Activated naive CD8-positive, alpha-beta T cell treated with anti-CD3 and anti-CD28 coated beads for 36 hours (primary cell): ENCODE measurements around the gene UQCR10. TPM values are rescaled to one million over a fixed set of nuclear protein-coding genes. Genes with fewer than 3 reads are reported as not detected.

Experiments
- DNase-seq: peaks from one replicate; pipeline ENCODE4 v3.0.0; 2021
- H3K27ac Mint-ChIP-seq: one replicate; pipeline ENCODE4 v1.8.0; 2022; ENCODE audit warnings: mild to moderate bottlenecking, moderate library complexity, mixed read lengths
- H3K27me3 Mint-ChIP-seq: one replicate; pipeline ENCODE4 v1.8.0; 2022; ENCODE audit warnings: mild to moderate bottlenecking, mixed read lengths
- H3K36me3 Mint-ChIP-seq: one replicate; pipeline ENCODE4 v1.8.0; 2021; ENCODE audit warnings: mild to moderate bottlenecking, mixed read lengths
- H3K4me1 Mint-ChIP-seq: one replicate; pipeline ENCODE4 v1.8.0; 2021; ENCODE audit warnings: mixed read lengths
- H3K4me3 Mint-ChIP-seq: one replicate; pipeline ENCODE4 v1.8.0; 2022; ENCODE audit warnings: mild to moderate bottlenecking, moderate library complexity, mixed read lengths
- H3K9me3 Mint-ChIP-seq: one replicate; pipeline ENCODE4 v1.8.0; 2022; ENCODE audit warnings: mixed read lengths
- total RNA-seq, 2 experiments: library from RNA; stranded (reverse); gene quantifications; one replicate each; pipeline ENCODE4 v1.2.3, GENCODE V29; 2021

Gene UQCR10
- total RNA-seq, 2 experiments from 2014 or later = 108 to 117 TPM

- DNase-seq = peak; percentile 91
- peak within 1 kb of the TSS; percentile 99 for H3K4me3 Mint-ChIP-seq
- H3K27me3 Mint-ChIP-seq = no peaks in the 10 kb centered on the region
- no peaks in the 10 kb centered on the region for H3K9me3 Mint-ChIP-seq
- H3K4me1 Mint-ChIP-seq = peaks cover 30% of the 10 kb centered on the region
- peaks cover 27% of the 10 kb centered on the region for H3K36me3 Mint-ChIP-seq
- peak within 1 kb of the TSS; percentile 98 for H3K27ac Mint-ChIP-seq
Measured at GRCh38 chr22:29766632-29767170, 468 bp upstream of the UQCR10 start, which contains the start of gene ZMAT5. Gene ZMAT5, minus strand, starts transcription at chr22:29767007. Its CDS starts 18,463 bp downstream, at chr22:29748544.

GRCh38 chr22:29768052-29768693, 1.0 kb downstream of the UQCR10 start:
- peaks cover 30% of the 10 kb centered on the region for H3K4me1 Mint-ChIP-seq
- no peaks in the 10 kb centered on the region for H3K9me3 Mint-ChIP-seq
- H3K27me3 Mint-ChIP-seq = no peaks in the 10 kb centered on the region
- H3K4me3 Mint-ChIP-seq = peak overlapping the region; percentile 99
- peak overlapping the region; percentile 98 for H3K27ac Mint-ChIP-seq
- DNase-seq = no peak
- H3K36me3 Mint-ChIP-seq = peaks cover 27% of the 10 kb centered on the region

- no peak for DNase-seq
- no peaks in the 10 kb centered on the region for H3K27me3 Mint-ChIP-seq
- H3K4me3 Mint-ChIP-seq = no peak overlapping the region
- no peak overlapping the region for H3K27ac Mint-ChIP-seq
- peaks cover 21% of the 10 kb centered on the region for H3K4me1 Mint-ChIP-seq
- no peaks in the 10 kb centered on the region for H3K9me3 Mint-ChIP-seq
- H3K36me3 Mint-ChIP-seq = peaks cover 27% of the 10 kb centered on the region
Measured at GRCh38 chr22:29769723-29770321, 2.7 kb downstream of the UQCR10 start.

GRCh38 chr22:29772170-29772641, 5.0 kb downstream of the UQCR10 start:
- Mint-ChIP-seq H3K4me1 (peaks cover 12% of the 10 kb centered on the region), H3K9me3 (no peaks in the 10 kb centered on the region), H3K27me3 (no peaks in the 10 kb centered on the region), H3K36me3 (peaks cover 25% of the 10 kb centered on the region), H3K27ac (no peak overlapping the region), H3K4me3 (no peak overlapping the region)
- no peak for DNase-seq

GRCh38 chr22:29773233-29773632, 6.1 kb downstream of the UQCR10 start:
- peaks cover 18% of the 10 kb centered on the region for H3K36me3 Mint-ChIP-seq
- H3K27ac Mint-ChIP-seq = no peak overlapping the region
- no peak for DNase-seq
- H3K27me3 Mint-ChIP-seq = no peaks in the 10 kb centered on the region
- no peak overlapping the region for H3K4me3 Mint-ChIP-seq
- H3K4me1 Mint-ChIP-seq = peaks cover 8% of the 10 kb centered on the region
- H3K9me3 Mint-ChIP-seq = no peaks in the 10 kb centered on the region

- Mint-ChIP-seq H3K4me1 (no peaks in the 10 kb centered on the region), H3K4me3 (no peak overlapping the region), H3K27ac (no peak overlapping the region), H3K27me3 (no peaks in the 10 kb centered on the region), H3K36me3 (no peaks in the 10 kb centered on the region), H3K9me3 (no peaks in the 10 kb centered on the region)
- no peak for DNase-seq
Measured at GRCh38 chr22:29780220-29780619, 13.1 kb downstream of the UQCR10 start.

- no peaks in the 10 kb centered on the region for H3K9me3 Mint-ChIP-seq
- H3K36me3 Mint-ChIP-seq = no peaks in the 10 kb centered on the region
- H3K4me3 Mint-ChIP-seq = no peak overlapping the region
- DNase-seq = no peak
- no peaks in the 10 kb centered on the region for H3K4me1 Mint-ChIP-seq
- no peaks in the 10 kb centered on the region for H3K27me3 Mint-ChIP-seq
- no peak overlapping the region for H3K27ac Mint-ChIP-seq
Measured at GRCh38 chr22:29780748-29781676, 13.8 kb downstream of the UQCR10 start.

- DNase-seq = no peak
- H3K4me3 Mint-ChIP-seq = no peak overlapping the region
- H3K36me3 Mint-ChIP-seq = no peaks in the 10 kb centered on the region
- no peaks in the 10 kb centered on the region for H3K4me1 Mint-ChIP-seq
- no peaks in the 10 kb centered on the region for H3K9me3 Mint-ChIP-seq
- no peak overlapping the region for H3K27ac Mint-ChIP-seq
- no peaks in the 10 kb centered on the region for H3K27me3 Mint-ChIP-seq
Measured at GRCh38 chr22:29782061-29782845, 15.1 kb downstream of the UQCR10 start.

GRCh38 chr22:29784451-29785361, 17.5 kb downstream of the UQCR10 start:
- DNase-seq = no peak
- no peaks in the 10 kb centered on the region for H3K27me3 Mint-ChIP-seq
- no peaks in the 10 kb centered on the region for H3K4me1 Mint-ChIP-seq
- H3K4me3 Mint-ChIP-seq = no peak overlapping the region
- H3K27ac Mint-ChIP-seq = no peak overlapping the region
- H3K36me3 Mint-ChIP-seq = peaks cover 7% of the 10 kb centered on the region
- no peaks in the 10 kb centered on the region for H3K9me3 Mint-ChIP-seq

GRCh38 chr22:29786031-29786430, 18.9 kb downstream of the UQCR10 start:
- DNase-seq = no peak
- Mint-ChIP-seq H3K4me3 (no peak overlapping the region), H3K27me3 (no peaks in the 10 kb centered on the region), H3K27ac (no peak overlapping the region), H3K4me1 (no peaks in the 10 kb centered on the region), H3K9me3 (no peaks in the 10 kb centered on the region), H3K36me3 (peaks cover 7% of the 10 kb centered on the region)

GRCh38 chr22:29787371-29787980, 20.3 kb downstream of the UQCR10 start:
- no peaks in the 10 kb centered on the region for H3K27me3 Mint-ChIP-seq
- no peaks in the 10 kb centered on the region for H3K9me3 Mint-ChIP-seq
- no peaks in the 10 kb centered on the region for H3K4me1 Mint-ChIP-seq
- H3K36me3 Mint-ChIP-seq = peaks cover 9% of the 10 kb centered on the region
- H3K27ac Mint-ChIP-seq = no peak overlapping the region
- DNase-seq = no peak
- H3K4me3 Mint-ChIP-seq = no peak overlapping the region

GRCh38 chr22:29788339-29789279, 21.4 kb downstream of the UQCR10 start:
- Mint-ChIP-seq H3K4me1 (no peaks in the 10 kb centered on the region), H3K9me3 (no peaks in the 10 kb centered on the region), H3K36me3 (peaks cover 9% of the 10 kb centered on the region), H3K4me3 (no peak overlapping the region), H3K27me3 (no peaks in the 10 kb centered on the region), H3K27ac (no peak overlapping the region)
- DNase-seq = no peak
